VCaP (cell line): Measurements from ENCODE around the gene REL.

Source experiments
- H3K27ac ChIP-seq: fragments of 450-650 bp; 2 replicates; pipeline ENCODE4 v1.5.1; 2017
- TF ChIP-seq, protein P1 (sequence below): fragments of 450-650 bp; conservative IDR thresholded peaks from 2 replicates; pipeline ENCODE4 v1.5.1; 2017; ENCODE audit warnings: mild to moderate bottlenecking, moderate library complexity

Gene REL

GRCh38 chr2:60881047-60881932, at the start of gene REL:
Gene REL, plus strand, starts transcription at chr2:60881574. Its CDS starts 267 bp downstream, at chr2:60881841.
- TF ChIP-seq, protein P1, sequence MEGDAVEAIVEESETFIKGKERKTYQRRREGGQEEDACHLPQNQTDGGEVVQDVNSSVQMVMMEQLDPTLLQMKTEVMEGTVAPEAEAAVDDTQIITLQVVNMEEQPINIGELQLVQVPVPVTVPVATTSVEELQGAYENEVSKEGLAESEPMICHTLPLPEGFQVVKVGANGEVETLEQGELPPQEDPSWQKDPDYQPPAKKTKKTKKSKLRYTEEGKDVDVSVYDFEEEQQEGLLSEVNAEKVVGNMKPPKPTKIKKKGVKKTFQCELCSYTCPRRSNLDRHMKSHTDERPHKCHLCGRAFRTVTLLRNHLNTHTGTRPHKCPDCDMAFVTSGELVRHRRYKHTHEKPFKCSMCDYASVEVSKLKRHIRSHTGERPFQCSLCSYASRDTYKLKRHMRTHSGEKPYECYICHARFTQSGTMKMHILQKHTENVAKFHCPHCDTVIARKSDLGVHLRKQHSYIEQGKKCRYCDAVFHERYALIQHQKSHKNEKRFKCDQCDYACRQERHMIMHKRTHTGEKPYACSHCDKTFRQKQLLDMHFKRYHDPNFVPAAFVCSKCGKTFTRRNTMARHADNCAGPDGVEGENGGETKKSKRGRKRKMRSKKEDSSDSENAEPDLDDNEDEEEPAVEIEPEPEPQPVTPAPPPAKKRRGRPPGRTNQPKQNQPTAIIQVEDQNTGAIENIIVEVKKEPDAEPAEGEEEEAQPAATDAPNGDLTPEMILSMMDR, result no peak
- peak within 1 kb of the TSS; percentile 88 for H3K27ac ChIP-seq

DNA sequence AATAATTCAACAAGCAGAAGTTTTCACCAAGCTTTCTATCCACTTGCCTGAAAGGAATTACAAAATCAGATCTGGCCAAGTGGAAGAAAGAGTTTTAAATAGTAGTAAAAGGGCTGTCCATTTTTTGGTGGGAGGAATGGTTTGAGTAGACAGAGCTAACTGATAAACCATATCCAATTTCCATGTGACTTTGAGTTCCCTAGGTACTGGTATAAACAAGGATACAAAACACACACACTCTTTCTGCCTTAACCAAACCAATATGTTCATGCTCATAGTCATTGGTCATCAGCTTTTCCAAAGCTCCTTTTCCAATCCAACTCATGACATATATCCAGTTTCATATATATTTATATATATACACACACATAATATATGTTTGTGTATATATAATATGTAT, 49.5 kb upstream of the REL start:
- TF ChIP-seq, protein P1, result no peak
- H3K27ac ChIP-seq, result no peak overlapping the region

DNA sequence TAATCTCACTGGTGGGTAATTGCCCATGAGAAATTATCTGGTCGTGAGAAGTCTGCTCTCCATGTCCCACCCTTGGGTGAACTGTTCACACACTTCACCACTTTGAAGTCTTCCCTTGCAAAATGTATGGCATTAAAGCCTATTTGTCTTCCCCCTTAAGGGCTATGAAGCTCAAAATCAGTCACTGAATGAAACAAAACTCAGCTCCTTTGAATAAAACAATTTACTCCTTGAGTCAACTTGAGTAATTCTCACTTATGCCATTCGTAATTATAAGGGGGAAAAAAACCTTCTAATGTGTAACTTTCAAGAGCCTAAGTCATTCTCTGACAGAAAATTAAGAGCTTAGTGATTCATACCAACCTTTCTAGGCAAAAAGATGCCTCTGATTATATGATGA, 48.8 kb upstream of the REL start:
- H3K27ac ChIP-seq, result no peak overlapping the region
- TF ChIP-seq, protein P1, result no peak

DNA sequence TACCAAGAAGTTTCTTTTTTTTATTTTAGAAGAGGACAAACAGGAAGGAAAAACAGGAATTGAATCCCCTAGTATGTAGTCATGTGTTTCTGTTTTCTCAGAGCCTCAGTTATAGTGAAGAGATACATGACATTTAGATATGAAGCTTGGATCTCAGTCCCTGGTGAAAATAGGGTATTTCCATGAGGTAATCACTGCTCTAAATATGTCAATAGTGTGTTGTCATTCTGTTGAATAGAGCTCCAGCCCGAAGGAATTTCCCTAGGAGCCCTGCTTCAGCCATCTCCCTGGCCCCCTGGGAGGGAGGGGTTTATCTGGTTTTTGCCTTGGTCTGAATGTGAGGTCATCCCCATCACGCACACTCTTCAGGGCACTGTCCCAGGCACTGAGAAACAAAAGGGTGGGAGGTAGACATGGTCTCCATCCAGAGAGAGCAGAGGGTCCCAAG, 47.1 kb upstream of the REL start:
- H3K27ac ChIP-seq, result no peak overlapping the region
- TF ChIP-seq, protein P1, result no peak

DNA sequence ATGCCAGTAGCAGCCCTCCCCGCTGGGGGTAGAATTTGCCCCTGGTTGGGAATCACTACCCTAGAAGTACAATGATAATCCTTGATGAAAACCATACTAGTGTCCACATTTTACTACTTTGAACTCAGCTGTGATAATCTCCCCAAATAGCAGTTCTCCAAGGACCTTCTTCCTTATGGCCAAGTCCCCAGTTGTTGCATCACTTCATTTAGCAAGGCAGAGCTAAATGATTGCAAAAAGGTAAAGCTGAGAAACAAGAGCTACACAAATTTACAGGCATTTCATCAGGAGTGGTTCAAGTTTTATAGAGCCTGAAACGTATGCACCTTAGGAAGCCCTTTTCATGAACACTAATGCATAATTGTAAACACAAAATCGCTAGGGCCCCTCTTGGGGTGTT, 44.9 kb upstream of the REL start:
- TF ChIP-seq, protein P1, result no peak

DNA sequence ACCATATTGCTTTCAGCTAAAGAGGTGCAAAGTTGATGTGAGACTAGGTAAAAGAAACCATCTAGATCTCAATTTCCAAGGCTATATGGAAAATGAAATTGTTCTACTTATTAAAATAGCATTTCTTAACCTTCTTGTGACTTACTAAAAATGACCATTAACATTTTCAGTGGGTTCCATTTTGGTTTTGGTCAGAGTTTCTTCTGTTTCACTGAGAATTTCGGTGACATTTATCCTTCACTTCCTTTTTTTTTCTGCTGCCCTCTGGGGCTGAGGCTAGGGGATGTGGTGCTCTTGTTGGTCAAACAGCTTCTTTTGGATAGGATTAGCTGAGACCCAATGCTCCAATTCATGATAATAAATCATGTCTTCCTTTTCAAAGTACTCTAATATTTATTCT, 44.3 kb upstream of the REL start:
- H3K27ac ChIP-seq, result no peak overlapping the region

More for the DNA sequence above, 44.9 kb upstream of the REL start:
- no peak overlapping the region for H3K27ac ChIP-seq

GRCh38 chr2:60838481-60838880, 42.9 kb upstream of the REL start:
- H3K27ac ChIP-seq, result no peak overlapping the region
- TF ChIP-seq, protein P1, result no peak

More for the DNA sequence above, 44.3 kb upstream of the REL start:
- TF ChIP-seq, protein P1, result no peak
